ENCODE data around the gene PDP2. TPM values are rescaled to one million over a fixed set of nuclear protein-coding genes. Genes with fewer than 3 reads are reported as not detected.

The PDP2 gene, protein sequence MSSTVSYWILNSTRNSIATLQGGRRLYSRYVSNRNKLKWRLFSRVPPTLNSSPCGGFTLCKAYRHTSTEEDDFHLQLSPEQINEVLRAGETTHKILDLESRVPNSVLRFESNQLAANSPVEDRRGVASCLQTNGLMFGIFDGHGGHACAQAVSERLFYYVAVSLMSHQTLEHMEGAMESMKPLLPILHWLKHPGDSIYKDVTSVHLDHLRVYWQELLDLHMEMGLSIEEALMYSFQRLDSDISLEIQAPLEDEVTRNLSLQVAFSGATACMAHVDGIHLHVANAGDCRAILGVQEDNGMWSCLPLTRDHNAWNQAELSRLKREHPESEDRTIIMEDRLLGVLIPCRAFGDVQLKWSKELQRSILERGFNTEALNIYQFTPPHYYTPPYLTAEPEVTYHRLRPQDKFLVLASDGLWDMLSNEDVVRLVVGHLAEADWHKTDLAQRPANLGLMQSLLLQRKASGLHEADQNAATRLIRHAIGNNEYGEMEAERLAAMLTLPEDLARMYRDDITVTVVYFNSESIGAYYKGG
- total RNA-seq = 9.2 TPM
- 5.1 TPM for polyA plus RNA-seq (ENCODE audit: insufficient read depth, low read depth, low replicate concordance)
- long read RNA-seq, donor 1, full-length matches to known transcripts = 2 of 2 reads
- long read RNA-seq, donor 1, partial matches to known transcripts = 0 of 2 reads
- long read RNA-seq, donor 1, other reads (novel, unspliced or antisense) = 0 of 2 reads
- long read RNA-seq, donor 2, full-length matches to known transcripts = 5 of 219 reads
- long read RNA-seq, donor 2, partial matches to known transcripts = 214 of 219 reads
- long read RNA-seq, donor 2, other reads (novel, unspliced or antisense) = 0 of 219 reads
- long read RNA-seq, donor 3, full-length matches to known transcripts = 8 of 13 reads
- long read RNA-seq, donor 3, partial matches to known transcripts = 5 of 13 reads
- long read RNA-seq, donor 3, other reads (novel, unspliced or antisense) = 0 of 13 reads
- long read RNA-seq, donor 4 = 0 reads
- long read RNA-seq, donor 5, full-length matches to known transcripts = 1 of 1 reads
- long read RNA-seq, donor 5, partial matches to known transcripts = 0 of 1 reads
- long read RNA-seq, donor 5, other reads (novel, unspliced or antisense) = 0 of 1 reads
- long read RNA-seq, donor 6 = 0 reads
- long read RNA-seq, donor 7, partial matches to known transcripts = 0 of 2 reads
- long read RNA-seq, donor 7, other reads (novel, unspliced or antisense) = 1 of 2 reads
- long read RNA-seq, donor 8 = 0 reads
- long read RNA-seq, donor 9, full-length matches to known transcripts = 1 of 1 reads
- long read RNA-seq, donor 9, partial matches to known transcripts = 0 of 1 reads
- long read RNA-seq, donor 9, other reads (novel, unspliced or antisense) = 0 of 1 reads
- long read RNA-seq, donor 10, full-length matches to known transcripts = 4 of 4 reads
- long read RNA-seq, donor 10, partial matches to known transcripts = 0 of 4 reads
- long read RNA-seq, donor 10, other reads (novel, unspliced or antisense) = 0 of 4 reads

DNA sequence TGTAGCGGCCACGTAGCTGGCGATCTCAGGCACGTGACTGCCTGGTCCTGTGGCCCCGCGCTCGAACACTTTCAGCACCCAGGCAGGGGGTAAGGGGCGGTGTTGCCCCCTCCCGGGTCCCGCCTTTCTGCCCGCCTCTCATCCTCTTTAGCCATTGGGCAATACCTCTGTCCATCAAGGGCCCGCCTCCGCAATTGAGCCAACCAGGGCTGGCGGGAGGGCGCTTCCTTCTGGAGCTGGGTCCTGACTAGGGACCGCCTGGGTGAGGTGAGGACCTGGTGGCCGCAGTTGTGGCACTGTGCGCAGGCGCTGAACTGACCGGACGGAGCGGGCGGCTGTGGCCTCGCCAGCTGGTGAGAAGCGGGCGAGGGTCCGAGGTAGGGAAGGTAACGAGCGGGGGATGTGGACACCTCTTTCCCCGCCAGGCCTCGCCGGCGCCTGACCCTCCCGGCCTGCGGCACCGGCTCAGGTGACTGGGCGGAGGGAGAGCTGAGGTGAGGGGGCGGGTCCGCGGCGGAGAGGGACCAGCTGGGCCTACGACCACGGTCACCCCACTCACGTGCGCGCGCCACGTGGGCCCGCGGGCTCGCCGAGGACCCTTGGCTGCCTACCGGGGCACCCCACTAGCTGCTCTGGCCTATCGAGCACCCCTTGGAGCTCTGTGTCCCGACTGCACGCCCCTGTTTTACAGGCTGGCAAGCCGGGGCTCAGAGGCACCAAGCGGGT, at the start of gene PDP2:
Gene PDP2, plus strand, starts transcription at position 228 of the 726 bp plus-strand sequence. CDS start 3,770 bp downstream, outside the sequence.
- TF ChIP-seq, protein P1, sequence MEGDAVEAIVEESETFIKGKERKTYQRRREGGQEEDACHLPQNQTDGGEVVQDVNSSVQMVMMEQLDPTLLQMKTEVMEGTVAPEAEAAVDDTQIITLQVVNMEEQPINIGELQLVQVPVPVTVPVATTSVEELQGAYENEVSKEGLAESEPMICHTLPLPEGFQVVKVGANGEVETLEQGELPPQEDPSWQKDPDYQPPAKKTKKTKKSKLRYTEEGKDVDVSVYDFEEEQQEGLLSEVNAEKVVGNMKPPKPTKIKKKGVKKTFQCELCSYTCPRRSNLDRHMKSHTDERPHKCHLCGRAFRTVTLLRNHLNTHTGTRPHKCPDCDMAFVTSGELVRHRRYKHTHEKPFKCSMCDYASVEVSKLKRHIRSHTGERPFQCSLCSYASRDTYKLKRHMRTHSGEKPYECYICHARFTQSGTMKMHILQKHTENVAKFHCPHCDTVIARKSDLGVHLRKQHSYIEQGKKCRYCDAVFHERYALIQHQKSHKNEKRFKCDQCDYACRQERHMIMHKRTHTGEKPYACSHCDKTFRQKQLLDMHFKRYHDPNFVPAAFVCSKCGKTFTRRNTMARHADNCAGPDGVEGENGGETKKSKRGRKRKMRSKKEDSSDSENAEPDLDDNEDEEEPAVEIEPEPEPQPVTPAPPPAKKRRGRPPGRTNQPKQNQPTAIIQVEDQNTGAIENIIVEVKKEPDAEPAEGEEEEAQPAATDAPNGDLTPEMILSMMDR (IDR thresholded peaks at IDR 0.05; ENCODE audit: borderline replicate concordance, extremely low read depth, insufficient read depth) = no peak
- intact Hi-C loops (cut with DNase I) = no loop called here
- H3K9me3 ChIP-seq (ENCODE audit: control insufficient read depth in 2 of 3, insufficient read depth in 1 of 3, low read length in 3 of 3) = no peaks in the 10 kb centered on the region
- H3K4me3 ChIP-seq (ENCODE audit: low read length in 3 of 3) = peak within 1 kb of the TSS; percentile 65 to 84 (median 69)
- peaks cover 0 to 14% (median 7%) of the 10 kb centered on the region in 3 donors for H3K4me1 ChIP-seq (ENCODE audit: control insufficient read depth in 2 of 3, insufficient read depth in 2 of 3, low read depth in 1 of 3, low read length in 3 of 3)
- FAIRE-seq (no peak), DNase-seq (peak; percentile 95 to 98 (median 97))
- peak within 1 kb of the TSS; percentile 47 to 87 (median 86) for H3K9ac ChIP-seq (ENCODE audit: low read length in 3 of 3)
- peaks cover 5 to 14% (median 10%) of the 10 kb centered on the region in 3 donors for H3K36me3 ChIP-seq (ENCODE audit: control insufficient read depth in 2 of 3, insufficient read depth in 3 of 3, low read length in 3 of 3)
- no peaks in the 10 kb centered on the region for H3K27me3 ChIP-seq (ENCODE audit: control insufficient read depth, insufficient read depth, low read length)
- H3K27ac ChIP-seq (ENCODE audit: low read depth in 2 of 2, low read length in 2 of 2) = peak within 1 kb of the TSS; percentile 84 to 86

DNA sequence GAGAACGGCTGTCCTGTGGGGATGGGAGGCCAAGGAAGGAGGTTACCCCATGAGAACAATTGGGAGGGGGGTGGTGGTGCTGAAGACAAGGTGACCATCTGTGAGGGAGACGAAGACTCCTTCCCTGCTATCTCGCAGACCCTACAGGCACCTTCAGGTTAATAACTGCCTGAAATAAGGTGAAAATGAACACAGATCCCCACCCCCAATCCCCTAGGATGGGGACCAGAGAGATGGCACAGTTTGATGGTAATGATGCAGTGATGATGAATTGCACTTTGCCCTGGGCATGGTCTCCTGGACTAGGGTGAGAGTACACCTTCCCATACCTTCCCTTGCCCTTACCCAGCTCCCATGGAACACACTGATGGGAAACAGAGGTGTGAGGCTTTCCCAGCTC, 48.1 kb upstream of the PDP2 start:
- intact Hi-C loops (cut with DNase I) = no loop called here
- TF ChIP-seq, protein P1 (IDR thresholded peaks at IDR 0.05; ENCODE audit: borderline replicate concordance, extremely low read depth, insufficient read depth) = no peak
- peaks cover 0 to 8% (median 0%) of the 10 kb centered on the region in 3 donors for H3K4me1 ChIP-seq (ENCODE audit: control insufficient read depth in 2 of 3, insufficient read depth in 2 of 3, low read depth in 1 of 3, low read length in 3 of 3)
- no peak overlapping the region for H3K9ac ChIP-seq (ENCODE audit: low read length in 3 of 3)
- peak in 1 of 5 donors; percentile 9 for DNase-seq
- no peak overlapping the region for H3K27ac ChIP-seq (ENCODE audit: low read depth in 2 of 2, low read length in 2 of 2)
- H3K27me3 ChIP-seq (ENCODE audit: control insufficient read depth, insufficient read depth, low read length) = no peaks in the 10 kb centered on the region
- H3K4me3 ChIP-seq (ENCODE audit: low read length in 3 of 3) = no peak overlapping the region
- peaks cover 0 to 2% (median 0%) of the 10 kb centered on the region in 3 donors for H3K36me3 ChIP-seq (ENCODE audit: control insufficient read depth in 2 of 3, insufficient read depth in 3 of 3, low read length in 3 of 3)
- H3K9me3 ChIP-seq (ENCODE audit: control insufficient read depth in 2 of 3, insufficient read depth in 1 of 3, low read length in 3 of 3) = no peaks in the 10 kb centered on the region
- FAIRE-seq = no peak

Data from kidney (tissue), 22 donors.